GM18907 (cell line): ENCODE measurements around the gene HS3ST5.
"Not testable (repeated sequence)": the region's sequence is repeated elsewhere in the genome, so short reads cannot be mapped to it uniquely, and the experiment has no call there.

Source experiments
- ATAC-seq: cut with Tn5 transposase; IDR thresholded peaks from one replicate; pipeline ENCODE4 v1.9.1; 2021; ENCODE audit warnings: mild to moderate bottlenecking, moderate library complexity; ENCODE audit not compliant: unreplicated experiment

The HS3ST5 gene

GRCh38 chr6:114101255-114101654 is 241.6 kb downstream of the HS3ST5 start:
- no peak for ATAC-seq

GRCh38 chr6:114100215-114100994 is 242.4 kb downstream of the HS3ST5 start:
- no peak for ATAC-seq

GRCh38 chr6:114096561-114097172 is 246.2 kb downstream of the HS3ST5 start:
- ATAC-seq, result peak; percentile 63

GRCh38 chr6:114092943-114093342 is 249.9 kb downstream of the HS3ST5 start:
- ATAC-seq, result no peak

GRCh38 chr6:114090626-114091025 is 252.2 kb downstream of the HS3ST5 start:
- no peak for ATAC-seq

- ATAC-seq, result no peak
Observed at GRCh38 chr6:114087496-114087895, 255.3 kb downstream of the HS3ST5 start.

- no peak for ATAC-seq
Observed at GRCh38 chr6:114085211-114085610, 257.6 kb downstream of the HS3ST5 start.

GRCh38 chr6:114084327-114084890 is 258.4 kb downstream of the HS3ST5 start:
- ATAC-seq, result no peak

- ATAC-seq, result no peak
Observed at GRCh38 chr6:114083251-114083650, 259.6 kb downstream of the HS3ST5 start.

- no peak for ATAC-seq
Observed at GRCh38 chr6:114081730-114082129, 261.1 kb downstream of the HS3ST5 start.

GRCh38 chr6:114080891-114081510 is 261.8 kb downstream of the HS3ST5 start:
- no peak for ATAC-seq

- not testable (repeated sequence) for ATAC-seq
Observed at GRCh38 chr6:114080410-114080809, 262.4 kb downstream of the HS3ST5 start.

- ATAC-seq, result no peak
Observed at GRCh38 chr6:114075777-114076176, 267.0 kb downstream of the HS3ST5 start.

- no peak for ATAC-seq
Observed at GRCh38 chr6:114075300-114075699, 267.5 kb downstream of the HS3ST5 start.

- ATAC-seq, result no peak
Observed at GRCh38 chr6:114068771-114069170, 274.1 kb downstream of the HS3ST5 start.

GRCh38 chr6:114068116-114068515 is 274.7 kb downstream of the HS3ST5 start:
- no peak for ATAC-seq

GRCh38 chr6:114064862-114065261 is 278.0 kb downstream of the HS3ST5 start:
- no peak for ATAC-seq

- ATAC-seq, result no peak
Observed at GRCh38 chr6:114063956-114064355, 278.9 kb downstream of the HS3ST5 start.

GRCh38 chr6:114062199-114062598 is 280.6 kb downstream of the HS3ST5 start:
- no peak for ATAC-seq

- ATAC-seq, result no peak
Observed at GRCh38 chr6:114061741-114062140, 281.1 kb downstream of the HS3ST5 start.

GRCh38 chr6:114061116-114061515 is 281.7 kb downstream of the HS3ST5 start:
- ATAC-seq, result no peak

- ATAC-seq, result no peak
Observed at GRCh38 chr6:114058435-114058834, 284.4 kb downstream of the HS3ST5 start.
